Upper lobe of right lung (tissue), 1 donor: ENCODE results near the gene RPL22L1. TPM values are rescaled to one million over a fixed set of nuclear protein-coding genes. Genes with fewer than 3 reads are reported as not detected.
"Not testable (repeated sequence)": the region's sequence is repeated elsewhere in the genome, so short reads cannot be mapped to it uniquely, and the experiment has no call there.

Experiments used
- ATAC-seq: fragments of 200-7000 bp; cut with Tn5 transposase; one replicate; pipeline ENCODE4 v1.9.1; 2020; ENCODE audit warnings: mild to moderate bottlenecking, moderate library complexity
- DNase-seq: peaks from one replicate; pipeline ENCODE4 v3.0.0-alpha.2; 2020
- H3K27ac ChIP-seq: fragments of 200-600 bp; one replicate; pipeline ENCODE4 v1.8.0; 2022
- H3K27me3 ChIP-seq: fragments of 200-600 bp; one replicate; pipeline ENCODE4 v1.8.0; 2022; ENCODE audit warnings: mild to moderate bottlenecking
- H3K36me3 ChIP-seq: fragments of 200-600 bp; one replicate; pipeline ENCODE4 v1.8.0; 2022
- H3K4me1 ChIP-seq: fragments of 200-600 bp; one replicate; pipeline ENCODE4 v1.8.0; 2022
- H3K4me3 ChIP-seq: fragments of 200-600 bp; one replicate; pipeline ENCODE4 v1.8.0; 2022; ENCODE audit warnings: mild to moderate bottlenecking
- H3K9me3 ChIP-seq: fragments of 200-600 bp; one replicate; pipeline ENCODE4 v1.8.0; 2022
- CTCF ChIP-seq: fragments of 200-600 bp; IDR thresholded peaks from one replicate; pipeline ENCODE4 v1.8.0; 2022; ENCODE audit warnings: antibody characterized with exemption
- intact Hi-C: fragments of 100-400 bp; cut with DNase I; formaldehyde crosslinking; loops from one replicate; pipeline ENCODE4 v1.11.0; 2022
- total RNA-seq: library from RNA; stranded (reverse); fragmentation: NEBNext Ultra II Directional; extraction: Animal tissue kit (Norgen Biotek cat#: 25700); gene quantifications from one replicate; pipeline ENCODE4 v1.2.1, GENCODE V29; 2021
- donor health status: DM: no; HTN: yes; CAD: no; lungs with severe emphysema.

Gene RPL22L1
- total RNA-seq, 1 donor from 2014 or later, result 33.1 TPM

- Histone ChIP-seq H3K27me3 (peaks cover 8% of the 10 kb centered on the region), H3K4me3 (no peak overlapping the region), H3K27ac (no peak overlapping the region), H3K4me1 (peaks cover 11% of the 10 kb centered on the region), H3K9me3 (no peaks in the 10 kb centered on the region), H3K36me3 (no peaks in the 10 kb centered on the region)
- no peak for DNase-seq
- intact Hi-C loops, result no loop called here
- no peak for ATAC-seq
- no peak for TF ChIP-seq CTCF
These were observed 33.1 kb upstream of the RPL22L1 start for GRCh38 chr3:170903123-170903522.

GRCh38 chr3:170899455-170899854 is 29.5 kb upstream of the RPL22L1 start:
- H3K36me3 ChIP-seq, result no peaks in the 10 kb centered on the region
- intact Hi-C loops, result no loop called here
- no peaks in the 10 kb centered on the region for H3K27me3 ChIP-seq
- no peak for ATAC-seq
- no peak for DNase-seq
- no peaks in the 10 kb centered on the region for H3K9me3 ChIP-seq
- no peaks in the 10 kb centered on the region for H3K4me1 ChIP-seq
- no peak for TF ChIP-seq CTCF
- no peak overlapping the region for H3K4me3 ChIP-seq
- no peak overlapping the region for H3K27ac ChIP-seq

GRCh38 chr3:170897978-170898377 is 28.0 kb upstream of the RPL22L1 start:
- no peak overlapping the region for H3K27ac ChIP-seq
- DNase-seq (no peak), ATAC-seq (no peak)
- no peak for TF ChIP-seq CTCF
- H3K9me3 ChIP-seq, result no peaks in the 10 kb centered on the region
- H3K36me3 ChIP-seq, result no peaks in the 10 kb centered on the region
- no peaks in the 10 kb centered on the region for H3K4me1 ChIP-seq
- intact Hi-C loops, result no loop called here
- no peaks in the 10 kb centered on the region for H3K27me3 ChIP-seq
- H3K4me3 ChIP-seq, result no peak overlapping the region

GRCh38 chr3:170897199-170897598 is 27.2 kb upstream of the RPL22L1 start:
- H3K4me1 ChIP-seq, H3K9me3 ChIP-seq, H3K4me3 ChIP-seq, H3K27me3 ChIP-seq, H3K36me3 ChIP-seq, DNase-seq, intact Hi-C loops, ATAC-seq, H3K27ac ChIP-seq: not testable (repeated sequence)

- H3K27me3 ChIP-seq, result no peaks in the 10 kb centered on the region
- no peak for ATAC-seq
- no peaks in the 10 kb centered on the region for H3K36me3 ChIP-seq
- no peak overlapping the region for H3K4me3 ChIP-seq
- intact Hi-C loops, result no loop called here
- no peak overlapping the region for H3K27ac ChIP-seq
- TF ChIP-seq CTCF, result no peak
- H3K4me1 ChIP-seq, result no peaks in the 10 kb centered on the region
- no peak for DNase-seq
- H3K9me3 ChIP-seq, result no peaks in the 10 kb centered on the region
These were observed 26.8 kb upstream of the RPL22L1 start for GRCh38 chr3:170896781-170897180.

GRCh38 chr3:170896333-170896732 is 26.3 kb upstream of the RPL22L1 start:
- intact Hi-C loops, H3K27me3 ChIP-seq, H3K36me3 ChIP-seq, ATAC-seq, H3K27ac ChIP-seq, H3K9me3 ChIP-seq, DNase-seq, H3K4me1 ChIP-seq, H3K4me3 ChIP-seq: not testable (repeated sequence)

GRCh38 chr3:170893895-170894294 is 23.9 kb upstream of the RPL22L1 start:
- Histone ChIP-seq H3K4me3 (no peak overlapping the region), H3K9me3 (no peaks in the 10 kb centered on the region), H3K36me3 (no peaks in the 10 kb centered on the region), H3K27me3 (no peaks in the 10 kb centered on the region), H3K27ac (no peak overlapping the region), H3K4me1 (no peaks in the 10 kb centered on the region)
- DNase-seq, result no peak
- no peak for TF ChIP-seq CTCF
- intact Hi-C loops, result no loop called here
- no peak for ATAC-seq
